Muscle layer of duodenum (tissue), 2 donors: ENCODE data around the gene SNRK.
A peak's percentile ranks its signal among the peaks of the same experiment; 100 is the strongest.
"Not testable (repeated sequence)": the region's sequence is repeated elsewhere in the genome, so short reads cannot be mapped to it uniquely, and the experiment has no call there.

Experiments
- H3K27ac ChIP-seq: one replicate; pipeline ENCODE4 v1.7.0; 2013; ENCODE audit warnings: mild to moderate bottlenecking, low read length
- H3K27me3 ChIP-seq: one replicate; pipeline ENCODE4 v1.7.0; 2013; ENCODE audit warnings: low read depth, mild to moderate bottlenecking, control low read depth, low read length
- H3K36me3 ChIP-seq, 2 donors: one replicate each; pipeline ENCODE4 v1.7.0; 2013; ENCODE audit warnings: low read length in 2 of 2, control low read depth in 1 of 2, mild to moderate bottlenecking in 1 of 2; ENCODE audit not compliant: insufficient read depth in 2 of 2, control insufficient read depth in 1 of 2
- H3K4me1 ChIP-seq, 2 donors: one replicate each; pipeline ENCODE4 v1.7.0; 2013; ENCODE audit warnings: low read length in 2 of 2, mild to moderate bottlenecking in 2 of 2, control low read depth in 1 of 2, moderate library complexity in 1 of 2; ENCODE audit not compliant: insufficient read depth in 2 of 2, control insufficient read depth in 1 of 2
- H3K4me3 ChIP-seq, 2 donors: one replicate each; pipeline ENCODE4 v1.7.0; 2013; ENCODE audit warnings: low read length in 2 of 2, low read depth in 1 of 2, mild to moderate bottlenecking in 1 of 2
- H3K9me3 ChIP-seq, 2 donors: one replicate each; pipeline ENCODE4 v1.7.0; 2013; ENCODE audit warnings: low read length in 2 of 2, control low read depth in 1 of 2, mild to moderate bottlenecking in 1 of 2; ENCODE audit not compliant: control insufficient read depth in 1 of 2
- donor health status: healthy.

The SNRK gene

DNA sequence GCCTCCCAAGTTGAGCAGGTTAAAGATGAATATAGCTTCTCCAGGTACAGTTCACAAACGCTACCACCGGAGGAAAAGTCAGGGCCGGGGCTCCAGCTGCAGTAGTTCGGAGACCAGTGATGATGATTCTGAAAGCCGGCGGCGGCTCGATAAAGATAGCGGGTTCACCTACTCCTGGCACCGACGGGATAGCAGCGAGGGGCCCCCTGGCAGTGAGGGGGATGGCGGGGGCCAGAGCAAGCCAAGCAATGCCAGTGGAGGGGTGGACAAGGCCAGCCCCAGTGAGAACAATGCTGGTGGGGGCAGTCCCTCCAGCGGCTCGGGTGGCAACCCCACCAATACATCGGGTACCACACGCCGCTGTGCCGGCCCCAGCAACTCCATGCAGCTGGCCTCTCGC, 61.4 kb downstream of the SNRK start:
- H3K4me3 ChIP-seq = no peak overlapping the region
- H3K9me3 ChIP-seq = peaks cover 0 to 12% of the 10 kb centered on the region in 2 donors
- H3K27ac ChIP-seq = no peak overlapping the region
- H3K36me3 ChIP-seq = peaks cover 50 to 71% of the 10 kb centered on the region in 2 donors
- peaks cover 0 to 5% of the 10 kb centered on the region in 2 donors for H3K4me1 ChIP-seq
- no peaks in the 10 kb centered on the region for H3K27me3 ChIP-seq

DNA sequence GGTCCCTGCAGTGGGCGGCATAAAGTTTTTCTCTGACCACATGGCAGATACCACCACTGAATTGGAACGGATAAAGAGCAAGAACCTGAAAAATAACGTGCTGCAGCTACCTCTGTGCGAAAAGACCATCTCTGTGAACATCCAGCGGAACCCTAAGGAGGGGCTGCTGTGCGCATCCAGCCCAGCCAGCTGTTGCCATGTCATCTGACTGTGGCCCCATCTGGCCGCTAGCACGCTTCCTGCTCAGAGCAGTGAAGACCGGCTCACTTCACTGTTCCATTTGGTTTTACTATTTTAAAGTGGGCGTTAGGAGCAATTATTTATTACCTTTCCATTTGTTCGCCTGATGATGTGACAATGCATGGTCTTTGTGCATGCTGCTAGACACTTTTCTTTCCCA, 62.0 kb downstream of the SNRK start:
- Histone ChIP-seq H3K4me3 (no peak overlapping the region), H3K4me1 (peaks cover 0 to 5% of the 10 kb centered on the region in 2 donors), H3K27me3 (no peaks in the 10 kb centered on the region), H3K9me3 (peaks cover 3 to 15% of the 10 kb centered on the region in 2 donors), H3K36me3 (peaks cover 48 to 67% of the 10 kb centered on the region in 2 donors), H3K27ac (no peak overlapping the region)

DNA sequence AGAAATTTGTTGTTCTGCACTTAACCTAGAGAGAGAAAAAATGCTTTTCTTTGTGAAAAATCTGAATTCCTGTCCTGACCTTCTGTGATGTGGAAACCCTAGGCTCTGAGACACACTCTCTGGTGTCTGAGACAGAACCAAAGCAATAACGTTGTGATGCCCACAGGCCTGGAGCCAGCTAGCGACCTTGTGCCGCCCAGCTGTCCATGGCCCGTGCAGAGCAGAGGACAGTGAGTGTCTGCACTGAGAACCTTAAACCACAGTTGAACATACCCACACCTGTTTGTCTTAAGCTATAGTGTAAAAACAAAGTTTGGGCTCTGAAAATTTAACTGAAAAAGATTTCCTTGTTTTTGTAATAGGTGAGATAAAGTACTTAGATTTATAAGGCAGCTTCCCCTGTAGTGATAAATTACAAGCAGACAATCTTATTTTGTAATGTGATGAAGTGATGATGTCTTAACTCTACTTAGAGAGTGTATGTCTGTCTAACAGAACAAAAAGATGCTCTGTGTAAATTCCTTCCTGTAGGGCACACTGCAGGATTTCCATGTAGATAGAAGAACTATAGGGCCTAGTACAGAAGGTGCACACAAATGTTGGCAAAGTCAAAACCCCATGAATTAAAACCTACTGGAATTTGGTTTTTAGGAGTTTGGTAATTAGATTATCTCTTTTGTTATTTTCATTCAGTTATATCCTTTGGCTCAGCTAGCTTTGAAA, 62.7 kb downstream of the SNRK start:
- Histone ChIP-seq H3K27ac (no peak overlapping the region), H3K36me3 (peaks cover 42 to 66% of the 10 kb centered on the region in 2 donors)

DNA sequence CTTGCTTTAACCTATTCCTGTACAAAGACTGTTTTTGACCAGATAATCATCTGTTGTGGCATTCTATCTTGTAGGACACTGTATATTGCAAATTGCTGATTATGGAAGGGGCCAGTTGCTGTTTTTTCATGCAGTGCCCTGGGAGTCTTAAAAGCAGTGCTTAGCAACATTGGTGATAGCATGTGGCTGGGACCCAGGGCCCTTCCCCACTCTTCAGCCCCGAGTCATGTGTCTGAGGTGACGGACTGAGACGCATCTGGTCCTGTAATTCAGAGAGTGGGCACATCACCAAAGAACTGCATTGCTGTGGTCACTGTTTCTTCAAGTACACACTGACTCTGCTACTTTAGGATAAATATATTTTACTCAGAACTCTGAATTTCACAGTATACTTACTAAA, 63.4 kb downstream of the SNRK start:
- Histone ChIP-seq H3K27ac (no peak overlapping the region), H3K4me3 (no peak overlapping the region), H3K9me3 (peaks cover 9 to 26% of the 10 kb centered on the region in 2 donors), H3K36me3 (peaks cover 36 to 62% of the 10 kb centered on the region in 2 donors), H3K4me1 (peaks cover 0 to under 1% of the 10 kb centered on the region in 2 donors), H3K27me3 (no peaks in the 10 kb centered on the region)

More for the DNA sequence above, 62.7 kb downstream of the SNRK start:
- Histone ChIP-seq H3K9me3 (peaks cover 9 to 21% of the 10 kb centered on the region in 2 donors), H3K4me1 (peaks cover 0 to 5% of the 10 kb centered on the region in 2 donors), H3K27me3 (no peaks in the 10 kb centered on the region), H3K4me3 (no peak overlapping the region)

DNA sequence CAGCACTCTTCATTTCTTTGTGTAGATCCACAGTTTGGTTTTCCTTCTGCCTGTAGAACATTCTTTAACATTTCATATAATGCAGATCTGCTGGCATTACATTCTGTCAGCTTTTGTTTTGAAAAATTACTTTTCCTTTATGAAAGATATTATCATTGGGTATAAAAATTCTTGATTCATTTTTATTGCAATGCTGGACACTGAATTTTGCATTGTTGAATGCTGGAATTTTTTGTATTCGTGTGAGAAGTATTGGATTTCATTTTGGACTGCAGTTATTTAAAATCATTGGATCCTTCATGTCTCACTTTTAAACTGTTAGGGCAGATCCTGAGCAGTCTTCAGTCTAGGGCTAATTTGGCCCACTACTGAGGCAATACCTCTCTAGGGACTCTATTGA, 67.1 kb downstream of the SNRK start:
- peaks cover 20 to 30% of the 10 kb centered on the region in 2 donors for H3K36me3 ChIP-seq
- H3K27ac ChIP-seq = no peak overlapping the region
- H3K4me1 ChIP-seq = no peaks in the 10 kb centered on the region
- H3K4me3 ChIP-seq = no peak overlapping the region
- peaks cover 9 to 40% of the 10 kb centered on the region in 2 donors for H3K9me3 ChIP-seq
- no peaks in the 10 kb centered on the region for H3K27me3 ChIP-seq

DNA sequence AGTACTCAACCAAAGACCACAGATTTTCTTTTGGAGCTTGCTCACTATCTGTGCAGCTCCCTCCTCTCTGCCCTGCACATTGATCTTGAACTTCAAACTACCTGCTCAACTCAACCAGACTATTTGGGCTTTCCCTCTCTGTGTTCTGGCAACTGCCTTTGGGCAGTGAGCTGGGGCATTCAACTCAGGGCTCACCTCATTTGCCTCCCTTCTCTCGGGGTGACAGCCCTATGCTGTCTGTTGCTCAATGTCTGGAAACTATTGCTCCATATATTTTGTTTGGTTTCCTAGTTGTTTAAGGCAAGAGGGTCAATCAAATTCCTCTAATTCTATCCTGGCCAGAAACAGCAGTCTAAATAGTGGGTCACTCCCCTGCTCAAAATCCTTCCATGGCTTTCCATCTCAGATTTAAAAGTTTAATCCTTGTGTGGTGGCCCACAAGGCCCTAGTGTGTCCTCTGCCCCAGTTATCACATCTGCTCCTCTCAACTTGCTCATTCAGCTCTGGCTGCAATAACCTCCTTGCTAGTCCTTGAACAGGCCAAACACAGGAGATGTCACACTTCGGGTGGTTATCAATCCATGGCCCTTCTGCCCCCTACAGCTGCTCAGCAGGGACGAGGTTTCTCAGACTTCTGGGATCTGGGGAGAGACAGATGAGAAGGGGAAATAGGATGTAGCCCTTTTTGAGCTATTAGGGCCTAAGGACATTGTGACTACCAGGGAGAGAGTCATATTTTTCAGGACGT, 67.8 kb downstream of the SNRK start:
- Histone ChIP-seq H3K9me3 (peaks cover 9 to 40% of the 10 kb centered on the region in 2 donors), H3K27ac (no peak overlapping the region), H3K36me3 (peaks cover 14 to 23% of the 10 kb centered on the region in 2 donors)

DNA sequence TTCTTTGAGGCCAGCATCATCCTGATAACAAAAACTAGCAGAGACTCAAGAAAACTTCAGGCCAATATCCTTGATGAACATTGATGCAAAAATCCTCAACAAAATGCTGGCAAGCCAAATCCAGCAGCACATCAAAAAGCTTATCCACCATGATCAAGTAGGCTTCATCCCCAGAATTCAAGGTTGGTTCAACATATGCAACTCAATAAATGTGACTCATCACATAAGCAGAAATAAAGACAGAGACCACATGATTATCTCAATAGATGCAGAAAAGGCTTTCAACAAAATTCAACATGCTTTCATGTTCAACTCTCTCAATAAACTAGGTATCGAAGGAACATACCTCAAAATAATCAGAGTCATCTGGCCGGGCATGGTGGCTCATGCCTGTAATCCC, 69.7 kb downstream of the SNRK start:
- not testable (repeated sequence) for H3K4me3 ChIP-seq, H3K36me3 ChIP-seq, H3K27me3 ChIP-seq, H3K27ac ChIP-seq, H3K4me1 ChIP-seq
- peaks cover 9 to 40% of the 10 kb centered on the region in 2 donors for H3K9me3 ChIP-seq

More for the DNA sequence above, 67.8 kb downstream of the SNRK start:
- Histone ChIP-seq H3K27me3 (no peaks in the 10 kb centered on the region), H3K4me1 (no peaks in the 10 kb centered on the region), H3K4me3 (peak overlapping the region in 1 of 2 donors; percentile 22)

DNA sequence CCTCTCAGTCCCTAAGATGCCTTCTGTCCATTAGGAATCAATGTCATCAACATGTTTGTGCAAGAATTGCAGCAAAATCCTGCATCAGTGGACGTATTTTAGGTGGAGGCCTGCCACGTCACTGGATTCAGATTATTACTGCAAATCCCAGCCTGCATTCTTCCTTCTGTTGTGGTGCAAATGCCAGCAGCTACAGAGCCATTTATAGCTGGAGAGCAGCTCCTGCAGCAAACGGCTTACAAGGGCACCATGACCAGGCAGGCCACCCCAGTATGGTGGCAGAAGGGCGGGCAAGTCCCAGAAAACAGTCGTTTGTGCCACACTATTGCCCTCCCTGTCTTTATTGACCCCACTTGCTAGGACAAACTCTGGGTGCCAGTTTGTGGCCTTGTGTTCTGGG, 74.7 kb downstream of the SNRK start:
- Histone ChIP-seq H3K27me3 (no peaks in the 10 kb centered on the region), H3K4me3 (no peak overlapping the region), H3K9me3 (peaks cover 0 to 3% of the 10 kb centered on the region in 2 donors), H3K27ac (no peak overlapping the region), H3K36me3 (no peaks in the 10 kb centered on the region), H3K4me1 (peaks cover 0 to 3% of the 10 kb centered on the region in 2 donors)

DNA sequence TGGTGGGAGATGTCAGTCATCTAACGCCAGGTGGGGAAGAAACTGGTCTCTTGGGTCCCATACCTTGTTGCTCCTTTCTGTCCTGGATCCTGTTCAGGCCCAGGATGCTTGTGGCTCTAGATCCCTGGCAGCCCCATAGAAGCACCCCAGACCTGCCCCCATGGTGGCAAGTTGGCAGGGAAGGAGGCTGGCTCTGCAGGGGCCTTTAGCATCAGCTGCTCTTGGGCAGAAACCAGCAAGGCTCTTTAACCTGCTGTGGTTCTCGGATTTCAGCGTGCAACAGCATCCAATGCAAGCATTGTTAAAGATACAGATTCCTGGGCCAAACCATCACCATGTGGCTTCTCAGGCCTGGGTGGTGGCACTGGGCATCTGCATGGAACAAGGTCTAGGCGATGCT, 75.8 kb downstream of the SNRK start:
- Histone ChIP-seq H3K27me3 (no peaks in the 10 kb centered on the region), H3K27ac (no peak overlapping the region), H3K4me1 (peaks cover 0 to 3% of the 10 kb centered on the region in 2 donors), H3K36me3 (no peaks in the 10 kb centered on the region), H3K9me3 (no peaks in the 10 kb centered on the region), H3K4me3 (no peak overlapping the region)

DNA sequence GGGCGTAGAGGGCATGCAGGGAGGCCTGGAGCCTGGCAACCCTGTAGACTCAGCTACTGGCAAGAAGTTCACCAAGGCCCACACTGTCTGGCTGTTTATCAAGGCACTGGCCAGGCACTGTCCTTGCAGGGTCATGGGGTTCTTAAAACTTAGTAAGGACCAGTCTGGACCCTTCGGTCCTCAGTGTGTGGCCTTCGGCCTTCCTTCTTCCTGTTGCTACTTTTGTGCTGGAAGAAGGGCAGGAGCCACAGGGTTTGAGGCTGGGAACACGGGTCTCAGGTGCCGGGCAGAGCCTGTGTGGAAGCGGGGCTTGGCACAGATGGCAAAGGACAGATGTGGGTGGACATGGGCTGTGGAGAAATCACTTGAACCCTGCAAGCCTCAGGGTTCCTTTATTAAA, 76.6 kb downstream of the SNRK start:
- H3K4me3 ChIP-seq = no peak overlapping the region
- no peaks in the 10 kb centered on the region for H3K36me3 ChIP-seq
- H3K27me3 ChIP-seq = no peaks in the 10 kb centered on the region
- H3K4me1 ChIP-seq = peaks cover 0 to 3% of the 10 kb centered on the region in 2 donors
- H3K9me3 ChIP-seq = no peaks in the 10 kb centered on the region
- no peak overlapping the region for H3K27ac ChIP-seq

DNA sequence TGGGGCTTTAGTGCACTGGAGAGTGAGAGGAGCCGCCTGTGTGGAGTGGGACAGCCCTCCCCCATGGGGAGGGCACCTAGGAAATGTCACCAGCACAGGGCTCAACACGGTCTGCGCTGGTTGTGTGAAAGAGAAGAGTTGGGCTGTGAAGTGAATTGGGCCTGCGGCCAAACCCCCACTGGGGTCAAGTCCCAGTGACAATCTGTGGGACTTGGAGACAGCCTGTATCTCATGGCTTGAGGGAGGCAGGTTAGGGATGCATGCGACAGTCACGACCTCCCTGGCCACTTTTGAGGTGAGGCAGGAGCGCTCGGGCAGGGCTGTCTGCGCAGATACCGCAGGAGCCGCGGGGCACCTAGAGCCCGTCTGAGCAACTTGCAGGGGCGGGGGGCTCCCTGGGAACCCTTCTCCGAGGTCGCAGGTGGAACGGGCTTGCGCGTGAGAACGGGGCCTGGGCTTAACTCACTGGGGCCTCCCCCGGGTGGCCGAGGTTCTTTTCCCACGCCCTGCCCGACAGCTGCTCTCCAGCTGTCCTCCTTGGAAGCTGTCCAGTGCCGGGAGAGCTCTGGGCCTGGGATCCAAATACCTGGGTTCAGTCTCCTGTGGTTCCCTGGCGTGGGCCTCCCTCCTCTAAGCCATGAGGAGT, 77.4 kb downstream of the SNRK start:
- H3K36me3 ChIP-seq = no peaks in the 10 kb centered on the region
- H3K27ac ChIP-seq = no peak overlapping the region
- no peak overlapping the region for H3K4me3 ChIP-seq
- no peaks in the 10 kb centered on the region for H3K9me3 ChIP-seq
- no peaks in the 10 kb centered on the region for H3K27me3 ChIP-seq
- H3K4me1 ChIP-seq = peaks cover 0 to 3% of the 10 kb centered on the region in 2 donors
